H9 (cell line): ENCODE data around the gene SMIM14. TPM values are rescaled to one million over a fixed set of nuclear protein-coding genes. Genes with fewer than 3 reads are reported as not detected.

Source experiments
- DNase-seq: peaks from one replicate; pipeline ENCODE4 v3.0.0-alpha.2; 2017
- H2AFZ ChIP-seq: one replicate; pipeline ENCODE4 v1.6.1; 2013; ENCODE audit warnings: mild to moderate bottlenecking, low read length, control low read depth, moderate library complexity
- H2AK5ac ChIP-seq: 2 replicates; pipeline ENCODE4 v1.6.1; 2013; ENCODE audit warnings: low read length, control low read depth, mixed read lengths; ENCODE audit not compliant: insufficient read length
- H2BK120ac ChIP-seq: one replicate; pipeline ENCODE4 v1.6.1; 2013; ENCODE audit warnings: low read depth, mild to moderate bottlenecking, low read length, control low read depth, inconsistent platforms; ENCODE audit not compliant: poor library complexity, severe bottlenecking
- H2BK12ac ChIP-seq: 2 replicates; pipeline ENCODE4 v1.6.1; 2013; ENCODE audit warnings: low read length, control low read depth, mixed read lengths, low read depth; ENCODE audit not compliant: insufficient read length
- H2BK15ac ChIP-seq: 2 replicates; pipeline ENCODE4 v1.6.1; 2013; ENCODE audit warnings: low read depth, low read length, control low read depth
- H2BK20ac ChIP-seq: one replicate; pipeline ENCODE4 v1.6.1; 2013; ENCODE audit warnings: low read depth, mild to moderate bottlenecking, low read length, control low read depth, inconsistent platforms; ENCODE audit not compliant: poor library complexity, severe bottlenecking
- H2BK5ac ChIP-seq: 2 replicates; pipeline ENCODE4 v1.6.1; 2013; ENCODE audit warnings: low read length, control low read depth, mixed read lengths; ENCODE audit not compliant: insufficient read length
- H3K14ac ChIP-seq: 2 replicates; pipeline ENCODE4 v1.6.1; 2013; ENCODE audit warnings: low read length, control low read depth; ENCODE audit not compliant: insufficient read depth
- H3K18ac ChIP-seq: 2 replicates; pipeline ENCODE4 v1.6.1; 2013; ENCODE audit warnings: low read depth, mild to moderate bottlenecking, mixed read lengths, low read length, control low read depth; ENCODE audit not compliant: insufficient read length
- H3K23ac ChIP-seq: 2 replicates; pipeline ENCODE4 v1.6.1; 2013; ENCODE audit warnings: low read length, control low read depth, mixed read lengths, low read depth; ENCODE audit not compliant: insufficient read length
- H3K23me2 ChIP-seq: 2 replicates; pipeline ENCODE4 v1.6.1; 2013; ENCODE audit warnings: low read depth, mild to moderate bottlenecking, mixed read lengths, low read length, control low read depth; ENCODE audit not compliant: insufficient read length, poor library complexity, severe bottlenecking
- H3K27ac ChIP-seq: 2 replicates; pipeline ENCODE4 v1.5.1; 2013; ENCODE audit warnings: low read length, control low read depth, mixed read lengths, low read depth; ENCODE audit not compliant: insufficient read length
- H3K27me3 ChIP-seq: 2 replicates; pipeline ENCODE4 v1.6.1; 2013; ENCODE audit warnings: low read length, control low read depth, inconsistent platforms; ENCODE audit not compliant: insufficient read depth
- H3K4ac ChIP-seq: 2 replicates; pipeline ENCODE4 v1.6.1; 2013; ENCODE audit warnings: low read depth, mild to moderate bottlenecking, control low read depth, inconsistent platforms, low read length, moderate library complexity
- H3K4me1 ChIP-seq: 2 replicates; pipeline ENCODE4 v1.6.1; 2013; ENCODE audit warnings: low read length, control low read depth, inconsistent platforms; ENCODE audit not compliant: insufficient read depth
- H3K4me2 ChIP-seq: 2 replicates; pipeline ENCODE4 v1.6.1; 2013; ENCODE audit warnings: low read length, control low read depth, mixed read lengths; ENCODE audit not compliant: insufficient read length, insufficient read depth
- H3K56ac ChIP-seq: 2 replicates; pipeline ENCODE4 v1.6.1; 2013; ENCODE audit warnings: low read depth, mild to moderate bottlenecking, mixed read lengths, low read length, control low read depth; ENCODE audit not compliant: insufficient read length
- H3K79me1 ChIP-seq: 2 replicates; pipeline ENCODE4 v1.6.1; 2013; ENCODE audit warnings: low read depth, mild to moderate bottlenecking, moderate library complexity, low read length, control low read depth, inconsistent platforms; ENCODE audit not compliant: insufficient read depth, poor library complexity, severe bottlenecking
- H3K79me2 ChIP-seq: 2 replicates; pipeline ENCODE4 v1.6.1; 2013; ENCODE audit warnings: low read length, control low read depth, inconsistent platforms; ENCODE audit not compliant: insufficient read depth
- H3K9ac ChIP-seq: 2 replicates; pipeline ENCODE4 v1.6.1; 2013; ENCODE audit warnings: low read length, control low read depth, mixed read lengths; ENCODE audit not compliant: insufficient read length; ENCODE audit errors: extremely low read depth
- H3K9me3 ChIP-seq: one replicate; pipeline ENCODE4 v1.6.1; 2013; ENCODE audit warnings: low read depth, low read length, inconsistent platforms; ENCODE audit not compliant: control insufficient read depth
- H3T11ph ChIP-seq: one replicate; pipeline ENCODE4 v1.6.1; 2013; ENCODE audit warnings: mild to moderate bottlenecking, low read length, control low read depth, inconsistent platforms
- H4K20me1 ChIP-seq: one replicate; pipeline ENCODE4 v1.6.1; 2013; ENCODE audit not compliant: control insufficient read depth, insufficient read length, insufficient read depth
- H4K5ac ChIP-seq: 2 replicates; pipeline ENCODE4 v1.6.1; 2013; ENCODE audit warnings: low read depth, mild to moderate bottlenecking, mixed read lengths, low read length, control low read depth; ENCODE audit not compliant: insufficient read length
- H4K8ac ChIP-seq: replicated peaks from 2 replicates; pipeline ENCODE4 v1.6.1; 2013; ENCODE audit warnings: low read length, control low read depth, mixed read lengths, low read depth; ENCODE audit not compliant: insufficient read length
- H4K91ac ChIP-seq: 2 replicates; pipeline ENCODE4 v1.6.1; 2013; ENCODE audit warnings: low read depth, mild to moderate bottlenecking, moderate library complexity, mixed read lengths, low read length, control low read depth; ENCODE audit not compliant: insufficient read length
- H3K27ac Mint-ChIP-seq, 3 experiments: 2 replicates in 2 of 3; 3 replicates in 1 of 3; pipeline ENCODE4 v1.8.0; 2020 to 2021; ENCODE audit warnings: mixed read lengths in 3 of 3, mild to moderate bottlenecking in 1 of 3, moderate library complexity in 1 of 3
- H3K27me3 Mint-ChIP-seq: 2 replicates; pipeline ENCODE4 v1.8.0; 2021; ENCODE audit warnings: low read depth, mild to moderate bottlenecking, moderate library complexity, mixed read lengths
- H3K36me3 Mint-ChIP-seq, 3 experiments: 2 replicates in 2 of 3; 3 replicates in 1 of 3; pipeline ENCODE4 v1.8.0; 2020 to 2021; ENCODE audit warnings: low read depth in 3 of 3, mixed read lengths in 3 of 3; ENCODE audit not compliant: insufficient read depth in 1 of 3
- H3K4me1 Mint-ChIP-seq, 2 experiments: 2 replicates each; pipeline ENCODE4 v1.8.0; 2020; ENCODE audit warnings: mixed read lengths in 2 of 2
- H3K4me3 Mint-ChIP-seq, 2 experiments: 2 replicates in 1 of 2; 3 replicates in 1 of 2; pipeline ENCODE4 v1.8.0; 2020 to 2021; ENCODE audit warnings: mild to moderate bottlenecking in 2 of 2, mixed read lengths in 2 of 2, moderate library complexity in 1 of 2
- H3K9me3 Mint-ChIP-seq, 2 experiments: 2 replicates in 1 of 2; 3 replicates in 1 of 2; pipeline ENCODE4 v1.8.0; 2020; ENCODE audit warnings: mild to moderate bottlenecking in 2 of 2, mixed read lengths in 2 of 2, moderate library complexity in 1 of 2
- CTCF ChIP-seq: fragments of 200-600 bp; sonication (generic); conservative IDR thresholded peaks from 3 replicates; pipeline ENCODE4 v1.8.0; 2021; ENCODE audit warnings: antibody characterized with exemption, mild to moderate bottlenecking
- WGBS: extraction: QIAGEN DNeasy Blood & Tissue Kit; methylation state at CpG from one replicate; pipeline ENCODE4 v1.1.7; 2013; ENCODE audit warnings: missing lambda C conversion rate, low lambda C conversion rate, mixed read lengths; ENCODE audit not compliant: insufficient read length; ENCODE audit errors: extremely low coverage; 5-methylcytosine and 5-hydroxymethylcytosine counted together
- total RNA-seq: library from RNA; stranded (reverse); gene quantifications from 2 replicates; pipeline ENCODE4 v1.2.1, GENCODE V29; 2021

Gene SMIM14
- total RNA-seq, 1 experiment from 2014 or later, result 19.4 TPM

GRCh38 chr4:39562792-39563191 is 75.9 kb downstream of the SMIM14 start:
- Histone ChIP-seq H4K91ac (no peak overlapping the region), H2BK15ac (no peak overlapping the region), H3K27ac (no peak overlapping the region), H3K9ac (no peak overlapping the region), H2BK120ac (no peak overlapping the region), H3K23ac (no peak overlapping the region), H3K27me3 (no peaks in the 10 kb centered on the region), H3K4ac (no peak overlapping the region), H2AFZ (no peak overlapping the region), H3K56ac (no peak overlapping the region), H3K9me3 (no peaks in the 10 kb centered on the region), H2BK20ac (no peak overlapping the region), H3T11ph (no peak overlapping the region), H3K79me2 (no peaks in the 10 kb centered on the region), H3K79me1 (no peaks in the 10 kb centered on the region), H2AK5ac (no peak overlapping the region), H4K20me1 (no peaks in the 10 kb centered on the region), H3K14ac (no peak overlapping the region), H3K4me2 (no peak overlapping the region), H4K8ac (no peak overlapping the region), H3K4me1 (no peaks in the 10 kb centered on the region), H2BK12ac (no peak overlapping the region), H3K18ac (no peak overlapping the region), H3K23me2 (no peaks in the 10 kb centered on the region), H2BK5ac (no peak overlapping the region), H4K5ac (no peak overlapping the region)
- Mint-ChIP-seq H3K36me3 (peaks cover 14 to 22% (median 18%) of the 10 kb centered on the region in 3 experiments), H3K4me3 (no peak overlapping the region; a peak in 1 of 5 replicates), H3K4me1 (peaks cover 11 to 14% of the 10 kb centered on the region in 2 experiments), H3K27me3 (no peaks in the 10 kb centered on the region), H3K9me3 (peaks cover 13% of the 10 kb centered on the region in 2 experiments), H3K27ac (0 out of 7 replicates have a peak overlapping the region, but pooled peaks of 1 of the 3 experiments have one; percentile 56)
- WGBS, result no CpG with 5 or more reads among the region's 5 CpGs
- DNase-seq, result no peak
- TF ChIP-seq CTCF, result no peak
